DOHH2 (cell line): ENCODE results near the gene PCBP3.

Source experiments
- H3F3A ChIP-seq: fragments of 200-600 bp; sonication (generic), shearing (Covaris generic); 2 replicates; pipeline ENCODE4 v1.6.0; 2016; ENCODE audit warnings: antibody characterized with exemption, mild to moderate bottlenecking; ENCODE audit not compliant: control insufficient read depth, insufficient read depth
- H3K27ac ChIP-seq: fragments of 200-600 bp; sonication (generic); 2 replicates; pipeline ENCODE4 v1.5.1; 2014; ENCODE audit warnings: low read depth, mild to moderate bottlenecking, low read length, moderate library complexity
- H3K27me3 ChIP-seq: fragments of 200-600 bp; sonication (generic); 2 replicates; pipeline ENCODE4 v1.6.1; 2014; ENCODE audit warnings: mild to moderate bottlenecking, low read length, mixed read lengths; ENCODE audit not compliant: control insufficient read depth
- H3K36me3 ChIP-seq: fragments of 200-600 bp; sonication (generic); 2 replicates; pipeline ENCODE4 v1.6.1; 2014; ENCODE audit warnings: mild to moderate bottlenecking, low read length, moderate library complexity, mixed read lengths; ENCODE audit not compliant: control insufficient read depth
- H3K4me1 ChIP-seq: fragments of 200-600 bp; sonication (generic); 2 replicates; pipeline ENCODE4 v1.6.1; 2014; ENCODE audit warnings: mild to moderate bottlenecking, low read length, mixed read lengths; ENCODE audit not compliant: control insufficient read depth
- H3K4me2 ChIP-seq: fragments of 200-600 bp; sonication (generic); 2 replicates; pipeline ENCODE4 v1.6.0; 2014; ENCODE audit warnings: mild to moderate bottlenecking, low read length, moderate library complexity
- H3K4me3 ChIP-seq: fragments of 200-600 bp; sonication (generic); 2 replicates; pipeline ENCODE4 v1.5.1; 2014; ENCODE audit warnings: mild to moderate bottlenecking, low read length, mixed read lengths
- H3K79me2 ChIP-seq: fragments of 200-600 bp; sonication (generic); 2 replicates; pipeline ENCODE4 v1.6.1; 2014; ENCODE audit warnings: mild to moderate bottlenecking, low read length, mixed read lengths; ENCODE audit not compliant: control insufficient read depth
- H3K9me2 ChIP-seq: fragments of 200-600 bp; sonication (generic); replicated peaks from 2 replicates; pipeline ENCODE4 v1.6.1; 2014; ENCODE audit warnings: mild to moderate bottlenecking, low read length, mixed read lengths; ENCODE audit not compliant: control insufficient read depth
- H3K9me3 ChIP-seq: fragments of 200-600 bp; sonication (generic); 2 replicates; pipeline ENCODE4 v1.6.1; 2014; ENCODE audit warnings: antibody characterized with exemption, low read length, mixed read lengths; ENCODE audit not compliant: control insufficient read depth, insufficient read depth
- H4K20me1 ChIP-seq: fragments of 200-600 bp; sonication (generic); 2 replicates; pipeline ENCODE4 v1.6.0; 2014; ENCODE audit warnings: low read depth, mild to moderate bottlenecking, antibody characterized with exemption, low read length, moderate library complexity; ENCODE audit not compliant: control insufficient read depth, insufficient read depth
- CTCF ChIP-seq: fragments of 200-600 bp; sonication (generic); IDR thresholded peaks from one replicate; pipeline ENCODE4 v1.5.1; 2014; ENCODE audit warnings: antibody characterized with exemption, mild to moderate bottlenecking, low read depth, low read length; ENCODE audit not compliant: poor library complexity, severe bottlenecking
- EZH2phosphoT487 ChIP-seq: fragments of 200-600 bp; sonication (generic); IDR thresholded peaks from 2 replicates; pipeline ENCODE4 v1.6.1; 2017; ENCODE audit warnings: borderline replicate concordance, mild to moderate bottlenecking, antibody characterized with exemption, low read length, moderate library complexity, mixed read lengths

Gene PCBP3

GRCh38 chr21:45630876-45631275, 12.6 kb upstream of the PCBP3 start:
- no peaks in the 10 kb centered on the region for H3K36me3 ChIP-seq
- no peaks in the 10 kb centered on the region for H3K79me2 ChIP-seq
- H3K4me3 ChIP-seq: no peak overlapping the region
- no peaks in the 10 kb centered on the region for H3K9me2 ChIP-seq
- peaks cover 12% of the 10 kb centered on the region for H3K9me3 ChIP-seq
- H3K27me3 ChIP-seq: no peaks in the 10 kb centered on the region
- H3K4me2 ChIP-seq: no peak overlapping the region
- peaks cover 4% of the 10 kb centered on the region; the same call in 1 of the 2 replicates for H3F3A ChIP-seq
- no peaks in the 10 kb centered on the region for H4K20me1 ChIP-seq
- no peak for TF ChIP-seq CTCF
- TF ChIP-seq EZH2phosphoT487: no peak
- H3K4me1 ChIP-seq: 0 out of 2 replicates have a peak, but pooled peaks cover 3% of the 10 kb centered on the region
- no peak overlapping the region for H3K27ac ChIP-seq

- Histone ChIP-seq H3F3A (peaks cover 4% of the 10 kb centered on the region; the same call in 1 of the 2 replicates), H3K9me3 (peaks cover 19% of the 10 kb centered on the region), H3K4me3 (no peak overlapping the region), H3K4me1 (0 out of 2 replicates have a peak, but pooled peaks cover 3% of the 10 kb centered on the region), H3K27me3 (no peaks in the 10 kb centered on the region), H4K20me1 (no peaks in the 10 kb centered on the region), H3K36me3 (no peaks in the 10 kb centered on the region), H3K27ac (no peak overlapping the region), H3K9me2 (no peaks in the 10 kb centered on the region), H3K4me2 (no peak overlapping the region), H3K79me2 (no peaks in the 10 kb centered on the region)
- TF ChIP-seq EZH2phosphoT487: no peak
- no peak for TF ChIP-seq CTCF
Measured at GRCh38 chr21:45631540-45631939, 12.0 kb upstream of the PCBP3 start.

- H3K4me1 ChIP-seq: 0 out of 2 replicates have a peak, but pooled peaks cover 3% of the 10 kb centered on the region
- no peaks in the 10 kb centered on the region for H3K27me3 ChIP-seq
- no peak overlapping the region for H3K4me2 ChIP-seq
- peaks cover 4% of the 10 kb centered on the region; the same call in 1 of the 2 replicates for H3F3A ChIP-seq
- no peaks in the 10 kb centered on the region for H3K36me3 ChIP-seq
- H3K4me3 ChIP-seq: no peak overlapping the region
- H4K20me1 ChIP-seq: no peaks in the 10 kb centered on the region
- peaks cover 20% of the 10 kb centered on the region for H3K9me3 ChIP-seq
- TF ChIP-seq EZH2phosphoT487: no peak
- TF ChIP-seq CTCF: no peak
- H3K27ac ChIP-seq: no peak overlapping the region
- H3K79me2 ChIP-seq: no peaks in the 10 kb centered on the region
- H3K9me2 ChIP-seq: no peaks in the 10 kb centered on the region
Measured at GRCh38 chr21:45632160-45632559, 11.4 kb upstream of the PCBP3 start.
